Stimulated activated CD8-positive, alpha-beta memory T cell treated with anti-CD3 and anti-CD28 coated beads, Interleukin-4, amount 100 ng/mL, for 1 hour (primary cell): ENCODE measurements around the gene AARSD1.
"Not testable (repeated sequence)": the region's sequence is repeated elsewhere in the genome, so short reads cannot be mapped to it uniquely, and the experiment has no call there.

Experiments used
- DNase-seq, 2 donors: peaks; one replicate each; pipeline ENCODE4 v3.0.0-alpha.2; 2020; ENCODE audit warnings: low read depth in 2 of 2, low spot score in 1 of 2

AARSD1 gene

GRCh38 chr17:42980766-42981397 is 16.6 kb upstream of the AARSD1 start:
- peak in 1 of 2 donors; percentile 27 for DNase-seq

- DNase-seq: peak; percentile 80 to 85
Measured at GRCh38 chr17:42980274-42980765, 16.1 kb upstream of the AARSD1 start, which contains the start of gene RUNDC1. Gene RUNDC1, plus strand, starts transcription at chr17:42980565. Its CDS starts 12 bp downstream, at chr17:42980577.

- no peak for DNase-seq
Measured at GRCh38 chr17:42979511-42980273, 15.4 kb upstream of the AARSD1 start, which contains the start of gene PTGES3L. Gene PTGES3L, minus strand, starts transcription at chr17:42980080. Its CDS starts 27 bp downstream, at chr17:42980053.

GRCh38 chr17:42975701-42976100 is 11.4 kb upstream of the AARSD1 start:
- not testable (repeated sequence) for DNase-seq

- no peak for DNase-seq
Measured at GRCh38 chr17:42975265-42975664, 11.0 kb upstream of the AARSD1 start.

GRCh38 chr17:42973323-42973722 is 9.1 kb upstream of the AARSD1 start:
- not testable (repeated sequence) for DNase-seq

GRCh38 chr17:42971589-42971988 is 7.3 kb upstream of the AARSD1 start:
- DNase-seq: no peak

- DNase-seq: no peak
Measured at GRCh38 chr17:42969001-42969581, 4.8 kb upstream of the AARSD1 start.

- DNase-seq: no peak
Measured at GRCh38 chr17:42967925-42968324, 3.7 kb upstream of the AARSD1 start.

- DNase-seq: no peak
Measured at GRCh38 chr17:42953669-42954068, 10.6 kb downstream of the AARSD1 start.

GRCh38 chr17:42950044-42950783 is 14.0 kb downstream of the AARSD1 start:
- DNase-seq: no peak

GRCh38 chr17:42946812-42947211 is 17.4 kb downstream of the AARSD1 start:
- DNase-seq: no peak

GRCh38 chr17:42944211-42944610 is 20.0 kb downstream of the AARSD1 start:
- DNase-seq: no peak

GRCh38 chr17:42937712-42938596 is 26.3 kb downstream of the AARSD1 start:
- no peak for DNase-seq

GRCh38 chr17:42929497-42929844 is 34.8 kb downstream of the AARSD1 start:
- DNase-seq: no peak

GRCh38 chr17:42928714-42929496 is 35.3 kb downstream of the AARSD1 start:
- DNase-seq: no peak

- no peak for DNase-seq
Measured at GRCh38 chr17:42924891-42925290, 39.4 kb downstream of the AARSD1 start.

- not testable (repeated sequence) for DNase-seq
Measured at GRCh38 chr17:42923472-42923871, 40.8 kb downstream of the AARSD1 start.

GRCh38 chr17:42922294-42922693 is 42.0 kb downstream of the AARSD1 start:
- no peak for DNase-seq
